Measurements from ENCODE around the gene PLA2G4D.
"Not testable (repeated sequence)": the region's sequence is repeated elsewhere in the genome, so short reads cannot be mapped to it uniquely, and the experiment has no call there.

Gene PLA2G4D

DNA sequence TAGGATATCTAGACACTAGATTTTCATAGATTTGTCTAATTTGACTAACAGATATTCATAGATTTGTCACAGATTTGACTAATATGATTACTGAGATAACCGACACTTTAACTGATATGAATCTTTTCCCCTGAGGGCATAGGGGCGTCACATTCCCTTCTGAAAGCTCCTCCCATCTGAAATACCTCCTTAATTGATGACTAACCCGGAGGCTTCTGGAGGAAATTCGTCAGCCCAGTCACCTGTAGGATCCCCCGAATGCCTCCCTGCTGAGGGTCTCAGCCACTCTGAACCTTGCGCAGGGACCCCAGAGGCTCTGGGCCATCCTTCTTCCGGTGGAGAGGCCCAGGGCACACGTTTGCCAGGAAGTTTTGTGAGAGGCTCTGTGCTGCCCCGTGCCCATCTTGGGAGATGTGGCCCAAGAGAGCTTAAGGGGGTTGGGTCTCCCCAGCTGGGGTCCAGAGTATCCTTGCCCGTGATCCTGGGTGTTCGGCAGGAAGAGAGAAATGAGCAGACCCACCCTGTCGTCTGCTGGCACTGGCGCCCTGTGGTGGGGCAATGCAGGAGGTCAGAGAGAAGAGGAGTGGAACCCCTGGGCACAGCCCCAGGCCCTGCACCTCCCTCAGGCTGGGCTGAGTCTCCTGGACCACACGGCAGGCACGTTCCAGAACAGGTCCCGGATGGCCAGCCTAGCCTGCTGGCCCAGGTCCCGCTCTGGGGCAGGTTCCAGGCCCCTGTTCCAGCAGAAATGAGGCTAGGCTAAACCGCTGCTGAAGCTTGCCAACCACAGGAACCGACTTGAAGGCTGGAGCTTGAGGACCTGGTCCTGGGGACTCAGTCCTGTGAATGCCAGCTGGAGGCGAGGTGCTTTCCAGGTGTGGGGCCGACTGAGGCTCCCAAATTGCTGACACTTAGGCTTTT, 1.7 kb downstream of the PLA2G4D start:
- DNase-seq (ENCODE audit: extremely low read depth in 1 of 2, low read depth in 1 of 2): no peak

DNA sequence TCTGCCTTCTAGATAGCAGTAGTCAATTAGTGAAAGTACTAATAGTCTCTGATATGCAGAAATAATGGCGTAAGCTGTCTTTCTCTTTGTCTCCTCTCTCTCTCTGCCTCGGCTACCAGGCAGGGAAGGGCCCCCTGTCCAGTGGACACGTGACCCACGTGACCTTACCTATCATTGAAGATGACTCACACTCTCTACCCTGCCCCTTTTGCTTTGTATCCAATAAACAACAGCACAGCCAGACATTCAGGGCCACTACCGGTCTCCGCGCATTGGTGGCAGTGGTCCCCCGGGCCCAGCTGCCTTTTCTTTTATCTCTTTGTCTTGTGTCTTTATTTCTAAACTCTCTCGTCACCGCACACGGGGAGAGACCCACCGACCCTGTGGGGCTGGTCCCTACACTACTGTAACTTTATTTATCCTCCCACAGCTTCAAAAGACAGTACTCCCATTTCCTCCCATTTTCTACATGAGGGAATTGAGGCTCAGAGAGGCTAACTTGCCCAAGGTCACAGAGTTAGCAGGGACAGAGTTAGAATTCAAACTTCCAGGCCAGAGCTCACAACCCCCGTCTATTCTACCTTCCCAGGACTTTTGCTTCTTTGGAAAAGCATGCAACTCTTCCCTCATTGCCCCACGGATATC, 2.5 kb downstream of the PLA2G4D start:
- DNase-seq (ENCODE audit: extremely low read depth in 1 of 2, low read depth in 1 of 2): not testable (repeated sequence)

DNA sequence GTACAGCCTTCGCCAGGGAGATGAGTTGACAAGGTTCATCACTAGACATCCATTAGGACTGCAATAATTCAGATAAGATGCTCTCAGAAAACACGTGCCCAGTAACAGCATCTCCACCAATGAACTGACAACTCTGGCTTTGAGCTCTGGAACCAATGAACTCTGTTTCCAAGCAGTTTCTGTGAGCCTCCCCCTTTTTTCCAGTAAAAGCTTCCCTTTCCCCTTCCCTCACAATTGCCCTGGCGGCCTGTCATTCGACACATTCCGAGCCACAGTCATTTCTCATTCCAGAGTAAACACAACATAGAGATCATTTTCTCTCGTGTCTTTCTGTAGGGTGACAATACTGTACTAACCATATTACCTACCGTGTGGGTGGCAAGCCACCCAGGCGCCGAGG, 3.6 kb downstream of the PLA2G4D start:
- no peak for DNase-seq (ENCODE audit: extremely low read depth in 1 of 2, low read depth in 1 of 2)

DNA sequence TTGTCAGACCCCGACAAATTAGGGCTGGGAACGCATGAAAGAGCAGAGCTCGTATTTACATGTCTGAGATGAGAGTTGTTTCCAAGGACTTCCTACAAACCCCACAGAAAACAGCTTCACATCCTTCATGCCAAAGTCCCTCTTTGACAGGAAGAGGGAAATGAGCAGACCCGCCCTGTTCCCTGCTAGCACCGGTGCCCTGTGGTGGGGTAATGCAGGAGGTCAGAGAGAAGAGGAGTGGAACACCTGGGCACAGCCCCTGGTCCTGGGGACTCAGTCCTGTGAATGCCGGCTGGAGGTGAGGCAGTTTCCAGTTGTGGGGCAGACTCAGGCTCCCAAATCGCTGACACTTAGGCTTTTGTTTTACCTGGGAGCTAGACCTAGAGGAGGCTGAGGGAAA, 4.0 kb downstream of the PLA2G4D start:
- DNase-seq (ENCODE audit: extremely low read depth in 1 of 2, low read depth in 1 of 2): no peak

DNA sequence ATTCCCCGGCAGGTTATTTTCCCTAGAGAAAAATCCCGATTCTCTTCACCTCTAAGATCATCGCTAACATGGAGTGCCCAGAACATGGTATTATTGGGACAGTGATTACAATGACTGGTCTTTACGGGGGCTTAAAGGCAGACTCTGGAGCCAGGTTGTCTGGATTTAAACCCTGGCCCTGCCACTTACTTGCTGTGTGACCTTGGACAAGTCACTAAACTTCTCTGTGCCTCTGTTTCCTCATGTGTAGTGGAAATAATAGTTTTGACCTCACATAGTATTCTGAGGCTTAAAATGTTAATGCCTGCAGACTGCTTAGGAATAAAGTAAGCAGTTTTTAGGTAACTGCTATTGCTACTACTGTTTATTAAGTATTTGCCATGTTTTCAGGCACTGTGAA, 4.4 kb downstream of the PLA2G4D start:
- DNase-seq (ENCODE audit: extremely low read depth in 1 of 2, low read depth in 1 of 2): no peak

DNA sequence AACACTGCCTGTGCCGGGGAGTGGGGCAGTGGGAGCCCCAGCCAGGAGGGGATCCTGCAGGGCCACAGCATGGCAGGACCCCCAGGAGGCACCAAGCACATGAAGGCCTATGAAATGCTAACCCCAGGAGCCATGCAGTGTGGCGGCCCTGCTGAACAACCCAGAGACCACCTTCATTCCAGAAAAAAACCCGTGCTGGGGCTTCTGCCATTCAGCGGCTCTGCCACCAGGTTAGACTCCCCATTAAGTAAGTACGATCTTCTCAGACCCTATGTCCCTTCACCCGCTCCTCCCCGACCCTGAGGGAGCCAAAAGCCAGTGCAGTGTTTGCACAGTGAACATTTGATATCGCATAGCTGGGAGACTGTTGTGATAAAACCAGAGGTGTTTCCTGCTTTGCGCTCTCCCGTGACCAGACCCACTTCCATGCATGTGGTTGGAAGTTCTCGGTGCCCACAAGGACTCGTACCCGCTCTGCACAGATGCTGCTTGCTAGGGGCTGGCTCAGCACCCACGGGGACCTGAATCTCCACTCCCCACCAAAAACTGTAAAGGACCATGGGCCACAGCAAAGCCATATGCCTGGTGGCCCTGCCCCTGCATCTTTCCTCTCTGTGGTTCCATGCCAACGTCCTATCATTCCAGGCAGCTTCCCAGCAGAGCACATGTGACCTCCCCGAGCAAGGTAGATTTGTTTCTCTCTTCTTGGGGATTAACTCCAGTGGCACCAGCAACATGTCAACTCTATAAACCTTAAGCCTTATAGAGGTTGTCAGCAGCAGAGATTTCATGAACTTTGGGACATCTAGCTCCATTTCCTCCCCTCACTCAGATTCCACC, 5.3 kb downstream of the PLA2G4D start:
- no peak for DNase-seq (ENCODE audit: extremely low read depth in 1 of 2, low read depth in 1 of 2)

DNA sequence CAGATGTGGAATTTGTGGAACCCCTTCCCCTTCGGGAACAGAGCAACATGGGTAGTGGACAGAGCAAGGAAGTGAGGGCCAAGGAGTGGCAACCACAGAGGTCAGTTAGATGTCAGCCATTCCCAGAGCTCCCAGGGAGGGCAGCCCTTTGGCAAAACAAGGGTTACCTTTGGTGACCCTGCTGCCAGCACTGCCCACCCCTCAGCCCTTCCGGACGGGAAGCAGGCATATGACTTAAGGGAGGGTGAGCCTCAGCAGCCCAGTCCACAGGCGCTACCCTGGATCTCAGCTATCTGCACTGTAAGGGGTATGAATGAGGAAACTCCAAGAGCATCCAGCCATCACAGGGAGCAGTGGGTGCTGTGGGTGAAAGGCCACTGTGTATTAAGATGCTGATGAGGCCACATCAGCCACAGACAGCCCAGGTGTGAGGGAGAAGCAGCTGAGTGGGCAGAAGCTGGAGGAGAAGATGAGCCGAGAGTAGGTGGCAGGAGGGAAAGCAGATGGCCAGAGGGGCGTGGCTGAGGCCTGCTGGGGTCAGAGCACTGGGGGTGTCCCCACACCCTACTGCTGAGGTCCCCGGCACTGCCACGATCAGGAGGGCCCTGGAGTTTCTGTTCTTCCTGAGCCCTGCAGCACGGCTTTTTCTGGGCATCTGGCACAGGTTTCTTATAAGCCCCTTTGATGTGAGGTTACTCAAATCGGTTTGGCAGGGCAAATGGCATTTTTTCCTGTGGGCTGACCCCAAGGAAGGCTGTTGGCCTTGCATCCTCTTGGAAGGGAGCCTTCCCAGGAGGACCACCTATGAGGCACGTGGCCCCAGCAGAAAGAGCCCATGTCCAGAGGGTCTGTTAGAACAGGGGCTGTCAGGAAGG, 6.2 kb downstream of the PLA2G4D start:
- no peak for DNase-seq (ENCODE audit: extremely low read depth in 1 of 2, low read depth in 1 of 2)

DNA sequence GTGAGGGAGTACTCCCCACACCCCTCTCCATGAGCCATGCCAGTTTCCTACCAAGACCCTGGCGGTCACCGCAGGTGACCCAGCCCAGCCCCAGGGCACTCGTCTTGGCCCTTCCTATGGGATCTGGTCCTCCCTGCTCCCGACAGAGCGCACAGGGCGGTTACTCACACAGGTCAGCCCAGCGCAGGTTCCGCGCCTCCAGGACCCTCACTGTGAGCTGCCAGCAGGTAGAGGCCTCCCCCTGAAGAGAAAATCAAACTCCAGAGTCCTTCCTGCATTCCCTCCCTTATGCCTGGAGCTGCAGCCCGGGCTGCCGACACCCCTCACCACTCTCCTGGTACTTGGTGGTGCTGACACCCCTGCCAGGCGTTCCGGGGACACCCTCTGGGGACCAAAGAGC, 6.9 kb downstream of the PLA2G4D start:
- DNase-seq (ENCODE audit: extremely low read depth in 1 of 2, low read depth in 1 of 2): no peak

DNA sequence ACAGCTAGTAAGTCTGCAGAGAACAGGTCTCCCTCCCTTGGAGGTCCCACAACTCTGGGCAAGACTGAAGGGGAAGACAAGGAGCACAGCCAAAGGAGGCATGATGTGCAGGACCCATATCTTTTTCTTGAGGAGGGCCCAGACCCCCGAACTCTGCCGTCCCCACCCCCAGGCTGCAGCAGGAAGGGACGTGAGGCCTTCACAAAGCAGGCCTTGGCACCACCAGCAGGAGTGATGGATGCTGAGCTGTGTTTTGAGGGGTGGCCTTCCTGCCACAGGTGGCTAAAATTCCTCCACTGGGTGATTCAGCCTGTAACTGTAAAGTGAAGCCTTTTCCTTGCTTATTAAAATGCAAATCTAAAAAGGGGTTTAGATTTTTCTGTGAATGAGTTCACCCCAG, 8.6 kb downstream of the PLA2G4D start:
- DNase-seq (ENCODE audit: extremely low read depth in 1 of 2, low read depth in 1 of 2): no peak

DNA sequence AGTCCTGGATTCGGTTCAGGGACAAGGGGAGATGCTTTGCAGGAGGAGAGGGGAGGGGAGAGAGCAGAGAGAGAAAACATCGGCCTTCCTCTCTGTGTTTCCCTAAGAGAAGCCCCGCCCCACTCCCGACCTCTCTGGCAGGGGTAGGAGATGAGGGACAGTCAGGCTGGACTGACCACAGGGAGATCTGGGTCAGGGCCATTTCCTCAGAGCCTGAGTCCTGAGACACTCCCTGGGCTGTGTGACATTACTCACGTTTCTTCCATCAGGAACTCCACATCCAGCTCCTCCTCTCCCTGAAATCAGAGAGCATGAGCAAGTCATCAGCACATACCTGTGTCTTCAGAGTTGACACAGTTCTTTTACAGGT, 9.1 kb downstream of the PLA2G4D start:
- no peak for DNase-seq (ENCODE audit: extremely low read depth in 1 of 2, low read depth in 1 of 2)

DNA sequence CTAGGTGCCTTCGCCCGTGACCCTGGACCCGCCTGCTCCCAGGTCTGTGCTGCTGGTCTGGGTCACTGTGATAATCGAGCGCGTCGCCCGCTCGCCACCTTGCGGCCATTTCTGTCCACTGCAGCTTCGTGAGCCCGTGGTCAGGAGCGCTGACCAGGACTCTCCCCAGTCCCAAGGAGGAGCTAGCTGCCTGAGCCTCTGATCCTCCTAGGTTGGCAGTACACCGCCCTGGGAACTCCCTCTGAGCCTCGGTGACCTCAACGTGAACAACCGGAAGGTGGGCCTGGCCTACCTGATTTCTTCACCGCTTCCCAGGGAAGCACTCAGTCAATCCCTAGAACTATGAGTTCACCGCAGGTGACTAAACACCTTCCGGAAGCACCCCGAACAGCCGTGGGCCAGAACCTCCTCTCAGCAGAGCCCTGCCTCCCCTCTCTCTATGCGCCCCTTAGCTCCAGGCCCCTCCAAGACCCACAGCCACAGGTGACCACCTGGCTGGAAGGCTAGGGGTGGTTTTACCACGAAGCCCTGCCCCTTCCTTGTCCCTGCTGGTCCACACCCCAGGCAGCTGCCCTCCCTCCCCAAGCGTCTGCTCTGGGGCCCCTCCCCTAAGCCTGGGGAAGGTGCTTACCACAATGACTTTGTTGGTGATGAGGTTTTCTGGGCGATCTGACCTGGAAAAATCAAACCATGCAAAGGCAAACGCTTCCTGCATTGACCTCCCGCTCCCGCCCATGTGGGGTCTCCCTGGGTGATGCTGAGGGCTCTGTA, 9.7 kb downstream of the PLA2G4D start:
- peak in 1 of 2 donors; percentile 12 for DNase-seq (ENCODE audit: extremely low read depth in 1 of 2, low read depth in 1 of 2)

DNA sequence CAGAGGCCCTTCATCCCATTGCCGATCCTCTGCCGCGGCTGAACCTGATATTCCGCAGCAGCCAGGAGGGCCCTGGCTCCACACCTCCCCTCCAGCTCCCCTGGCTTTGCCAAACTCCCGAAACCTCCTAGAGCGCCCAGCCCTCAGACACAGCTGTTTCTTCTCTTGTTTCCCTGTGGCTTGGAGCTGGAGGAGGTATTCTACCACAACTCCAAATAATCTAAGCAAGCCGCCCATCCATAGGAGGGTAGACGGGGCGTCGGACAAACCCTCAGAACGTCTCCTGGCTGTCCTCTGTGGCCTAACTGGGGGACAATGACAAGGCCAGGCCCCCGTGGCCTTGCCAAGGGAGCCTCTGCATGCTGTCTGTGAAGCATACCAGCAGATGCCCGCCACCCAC, 10.4 kb downstream of the PLA2G4D start:
- DNase-seq (ENCODE audit: extremely low read depth in 1 of 2, low read depth in 1 of 2): no peak

DNA sequence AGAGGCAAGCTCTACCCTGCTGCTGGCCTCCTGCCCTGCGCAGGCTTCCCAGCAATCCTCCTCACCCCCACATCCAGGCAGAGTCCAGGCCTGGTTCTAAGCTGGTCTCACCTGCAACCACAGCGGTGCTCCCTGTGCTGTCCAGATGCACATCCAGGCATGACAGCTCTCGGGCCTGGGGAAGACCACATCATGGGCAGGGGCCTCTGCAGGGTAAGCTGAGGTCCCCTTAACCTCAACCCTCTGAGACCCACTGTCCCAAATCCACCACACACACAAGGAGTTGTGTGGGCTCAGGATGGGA, 10.8 kb downstream of the PLA2G4D start:
- no peak for DNase-seq (ENCODE audit: extremely low read depth in 1 of 2, low read depth in 1 of 2)

DNA sequence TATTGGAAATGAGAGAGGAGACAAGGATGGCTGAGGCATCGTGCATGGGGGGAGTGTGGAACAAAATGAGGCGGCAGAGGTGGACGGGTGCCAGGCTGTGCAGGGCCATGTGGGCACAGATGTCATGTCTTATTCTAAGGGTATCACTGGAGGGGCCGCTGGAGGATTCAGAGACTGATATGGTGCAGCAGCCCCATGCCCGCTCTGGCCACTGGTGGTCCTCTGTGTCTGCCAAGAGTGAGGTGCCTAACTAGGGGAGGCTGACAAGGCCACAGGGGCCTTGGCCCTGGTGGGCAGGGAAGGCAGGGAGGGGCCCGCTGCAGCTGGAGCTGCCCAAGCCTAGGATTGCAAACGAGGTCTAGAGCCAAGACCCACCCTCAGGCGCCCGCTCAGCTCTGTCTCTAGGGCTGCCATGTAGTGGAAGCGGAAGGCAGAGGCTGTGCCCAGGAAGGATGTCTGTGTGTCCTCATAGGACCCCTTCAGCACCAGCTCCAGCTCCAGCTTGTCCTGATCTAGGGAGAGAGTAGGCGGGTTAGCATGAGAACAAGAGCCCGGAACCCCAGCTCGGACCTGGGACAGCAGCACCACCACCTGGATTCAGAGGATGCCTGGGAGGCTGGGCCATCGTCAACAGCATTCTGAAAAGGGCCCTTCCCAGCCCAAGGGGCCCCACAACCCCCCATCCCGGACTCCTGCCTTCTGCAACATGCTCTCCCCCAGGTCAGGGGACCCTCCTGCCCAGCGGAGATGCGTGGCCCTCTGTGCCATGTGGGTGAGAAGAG, 11.3 kb downstream of the PLA2G4D start:
- DNase-seq (ENCODE audit: extremely low read depth in 1 of 2, low read depth in 1 of 2): no peak

DNA sequence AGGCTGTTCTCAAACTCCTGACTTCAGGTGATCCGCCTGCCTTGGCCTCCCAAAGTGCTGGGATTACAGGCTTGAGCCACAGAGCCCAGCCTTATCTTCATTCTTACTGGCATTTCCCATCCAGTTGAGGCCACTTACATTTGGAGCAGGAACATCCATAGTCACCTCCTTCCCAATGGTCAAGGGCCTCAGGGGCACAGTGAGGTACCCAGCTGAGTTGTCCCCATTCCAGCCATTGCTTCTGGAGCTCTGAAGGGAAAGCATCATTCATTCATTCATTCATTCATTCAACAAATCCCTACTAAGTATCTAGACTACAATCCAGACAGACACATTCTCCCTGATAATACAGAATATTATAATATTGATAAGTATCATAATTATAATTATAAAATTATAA, 12.2 kb downstream of the PLA2G4D start:
- no peak for DNase-seq (ENCODE audit: extremely low read depth in 1 of 2, low read depth in 1 of 2)

DNA sequence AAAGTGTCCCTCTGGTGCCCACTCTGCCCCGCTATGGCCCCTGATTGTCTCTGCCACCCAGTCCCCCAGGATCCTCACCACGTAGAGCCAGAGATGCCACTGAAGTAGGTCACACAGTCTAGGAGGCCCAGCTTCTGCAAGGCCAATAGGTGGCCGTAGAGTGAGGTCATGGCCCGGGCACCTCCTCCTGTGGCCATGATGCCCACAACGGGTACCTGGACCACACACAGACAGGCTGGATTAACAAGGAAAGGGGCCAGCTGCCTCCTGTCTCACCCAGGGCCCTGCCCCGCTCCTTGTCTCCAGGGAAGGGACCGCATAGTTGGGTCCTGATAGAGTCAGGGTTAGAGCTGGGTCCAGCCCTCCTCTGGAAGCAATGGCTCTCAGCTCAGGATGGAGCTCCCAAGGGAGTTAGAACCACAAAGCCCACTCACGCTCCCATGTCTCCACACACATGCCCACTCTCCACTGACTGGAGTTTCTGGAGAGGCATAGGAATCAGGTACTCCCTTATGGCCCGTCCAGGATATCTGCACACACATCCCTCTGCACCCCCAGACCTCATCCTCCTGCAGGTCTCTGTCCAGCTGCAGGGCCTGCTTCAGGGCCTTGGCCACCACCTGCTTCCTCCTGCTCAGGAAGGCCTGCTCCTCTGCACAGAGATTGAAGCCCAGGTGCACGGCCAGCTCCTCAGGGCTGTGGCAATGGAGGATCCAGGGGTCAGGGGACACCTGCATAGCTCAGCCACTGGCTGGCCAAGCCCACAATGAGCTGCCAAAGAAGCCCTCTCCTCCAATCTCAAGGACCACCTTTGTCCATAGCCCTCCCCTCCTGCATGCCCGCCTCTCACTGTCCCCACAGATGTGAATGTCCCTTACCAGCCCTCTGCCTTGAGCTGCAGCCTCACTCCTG, 13.2 kb downstream of the PLA2G4D start:
- DNase-seq (ENCODE audit: extremely low read depth in 1 of 2, low read depth in 1 of 2): no peak

DNA sequence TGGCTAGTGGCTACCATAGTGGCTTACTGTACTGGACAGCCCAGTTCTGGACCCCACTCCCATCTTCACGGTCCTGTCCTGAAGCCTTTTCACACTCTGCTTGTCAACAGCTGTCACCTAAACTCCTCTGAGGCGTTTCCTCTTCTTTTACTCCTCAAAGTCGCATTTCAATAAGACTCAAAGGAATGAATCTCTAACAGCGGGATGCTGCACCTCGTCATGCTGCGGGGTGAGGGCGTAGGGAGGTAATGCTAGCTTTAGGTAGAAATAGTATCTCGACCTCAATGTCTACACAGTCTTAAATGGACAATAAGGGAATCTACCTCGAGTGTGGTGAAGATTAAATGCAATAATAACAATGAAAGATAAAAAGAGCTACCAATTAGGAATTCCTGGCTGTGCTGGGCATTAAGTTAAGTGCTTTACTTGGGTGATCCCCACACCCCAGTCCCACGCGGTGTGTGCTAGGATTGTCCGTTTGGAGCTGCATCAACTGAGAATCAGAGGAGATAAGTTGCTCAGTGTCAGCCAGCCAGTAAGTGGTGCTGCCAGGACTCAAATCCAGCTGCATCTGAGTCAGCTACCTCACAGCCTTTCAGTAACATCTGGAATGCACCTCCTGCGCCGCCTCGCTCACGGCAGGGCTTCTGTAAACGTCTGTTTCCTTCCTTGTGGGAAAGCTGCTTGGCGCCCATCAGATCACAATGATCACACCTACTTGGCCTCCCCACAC, 14.0 kb downstream of the PLA2G4D start:
- no peak for DNase-seq (ENCODE audit: extremely low read depth in 1 of 2, low read depth in 1 of 2)

Data from activated CD8-positive, alpha-beta memory T cell treated with anti-CD3 and anti-CD28 coated beads for 1 hour (primary cell).